Measurements from ENCODE around the gene LY6G6F. TPM values are rescaled to one million over a fixed set of nuclear protein-coding genes. Genes with fewer than 3 reads are reported as not detected.

LY6G6F gene
- polyA plus RNA-seq, 3 donors: 0.51 TPM; not detected in 2

GRCh38 chr6:31697555-31697954 is 9.1 kb upstream of the LY6G6F start:
- no peak for DNase-seq
- WGBS (ENCODE audit: insufficient coverage): no CpG with 5 or more reads among the region's 3 CpGs
- Histone ChIP-seq H3K4me2 (replicated peaks; ENCODE audit: extremely low read depth, low read length, poor library complexity, severe bottlenecking) (no peak overlapping the region), H3K4me3 (replicated peaks in 1 of 3; ENCODE audit: low read depth in 2 of 3, low read length in 3 of 3) (no peak overlapping the region), H3K9me3 (replicated peaks in 1 of 2; ENCODE audit: control insufficient read depth in 1 of 2, insufficient read depth in 1 of 2, low read length in 2 of 2) (no peaks in the 10 kb centered on the region), H4K20me1 (ENCODE audit: insufficient read depth, low read length) (peaks cover 48% of the 10 kb centered on the region), H3K79me2 (ENCODE audit: insufficient read depth, low read length) (peaks cover 55% of the 10 kb centered on the region), H3K36me3 (replicated peaks in 1 of 2; ENCODE audit: control insufficient read depth in 1 of 2, insufficient read depth in 2 of 2, low read length in 2 of 2) (peaks cover 55 to 86% of the 10 kb centered on the region in 2 donors), H2AFZ (ENCODE audit: insufficient read depth, low read depth, low read length, poor library complexity, severe bottlenecking) (no peak overlapping the region), H3K27ac (ENCODE audit: low read depth in 1 of 2, low read length in 2 of 2) (peak overlapping the region in 1 of 2 donors; percentile 45), H3K9ac (ENCODE audit: insufficient read depth, low read length, poor library complexity, severe bottlenecking) (no peak overlapping the region), H3K27me3 (ENCODE audit: control insufficient read depth in 2 of 2, insufficient read depth in 2 of 2, low read length in 2 of 2) (no peaks in the 10 kb centered on the region), H3K4me1 (ENCODE audit: control insufficient read depth in 1 of 2, insufficient read depth in 2 of 2, low read length in 2 of 2) (peaks cover 15 to 19% of the 10 kb centered on the region in 2 donors)
- intact Hi-C loops (cut with micrococcal nuclease): no loop called here
- Mint-ChIP-seq H3K27me3 (ENCODE audit: low read depth in 3 of 3) (no peaks in the 10 kb centered on the region), H3K4me1 (peaks cover 23% of the 10 kb centered on the region), H3K4me3 (no peak overlapping the region), H3K36me3 (peaks cover 56 to 83% of the 10 kb centered on the region in 2 donors), H3K9me3 (no peaks in the 10 kb centered on the region), H3K27ac (peak overlapping the region; percentile 6 to 75 (median 43))
- no peak for TF ChIP-seq CTCF (IDR thresholded peaks at IDR 0.05)

GRCh38 chr6:31700740-31701401 is 5.8 kb upstream of the LY6G6F start:
- peaks cover 28 to 54% of the 10 kb centered on the region in 2 donors for H3K36me3 ChIP-seq (replicated peaks in 1 of 2; ENCODE audit: control insufficient read depth in 1 of 2, insufficient read depth in 2 of 2, low read length in 2 of 2)
- intact Hi-C loops (cut with micrococcal nuclease): loop anchor here in 1 of 2 donors (5.0 kb wide), 1 partner anchor 34 kb away; the partner anchor contains the start of genes CSNK2B and LY6G5B
- H3K9me3 Mint-ChIP-seq: no peaks in the 10 kb centered on the region
- TF ChIP-seq CTCF (IDR thresholded peaks at IDR 0.05): no peak
- DNase-seq: no peak
- peak overlapping the region; percentile 85 for H3K4me2 ChIP-seq (replicated peaks; ENCODE audit: extremely low read depth, low read length, poor library complexity, severe bottlenecking)
- peak overlapping the region in 1 of 3 experiments; percentile 97 for H3K4me3 ChIP-seq (replicated peaks in 1 of 3; ENCODE audit: low read depth in 2 of 3, low read length in 3 of 3)
- peak overlapping the region in 5 of 7 donors; percentile 1 to 58 (median 38) for H3K27ac Mint-ChIP-seq
- no peak overlapping the region for H3K9ac ChIP-seq (ENCODE audit: insufficient read depth, low read length, poor library complexity, severe bottlenecking)
- H3K9me3 ChIP-seq (replicated peaks in 1 of 2; ENCODE audit: control insufficient read depth in 1 of 2, insufficient read depth in 1 of 2, low read length in 2 of 2): no peaks in the 10 kb centered on the region
- no CpG with 5 or more reads among the region's 5 CpGs for whole genome bisulfite sequencing (ENCODE audit: insufficient coverage)
- H3K4me1 Mint-ChIP-seq: peaks cover 29% of the 10 kb centered on the region
- H3K36me3 Mint-ChIP-seq: peaks cover 33 to 53% of the 10 kb centered on the region in 2 donors
- peak overlapping the region in 1 of 2 donors; percentile 96 for H3K27ac ChIP-seq (ENCODE audit: low read depth in 1 of 2, low read length in 2 of 2)
- H3K4me1 ChIP-seq (ENCODE audit: control insufficient read depth in 1 of 2, insufficient read depth in 2 of 2, low read length in 2 of 2): peaks cover 20 to 26% of the 10 kb centered on the region in 2 donors
- H3K79me2 ChIP-seq (ENCODE audit: insufficient read depth, low read length): peaks cover 53% of the 10 kb centered on the region
- H2AFZ ChIP-seq (ENCODE audit: insufficient read depth, low read depth, low read length, poor library complexity, severe bottlenecking): no peak overlapping the region
- H4K20me1 ChIP-seq (ENCODE audit: insufficient read depth, low read length): peaks cover 34% of the 10 kb centered on the region
- no peak overlapping the region for H3K4me3 Mint-ChIP-seq
- no peaks in the 10 kb centered on the region for H3K27me3 ChIP-seq (ENCODE audit: control insufficient read depth in 2 of 2, insufficient read depth in 2 of 2, low read length in 2 of 2)
- peaks cover 0 to 1% (median 0%) of the 10 kb centered on the region in 3 donors for H3K27me3 Mint-ChIP-seq (ENCODE audit: low read depth in 3 of 3)
